Head of caudate nucleus (tissue), 42 donors: ENCODE results near the gene COL4A2.

Experiments
- DNase-seq, 42 donors: peaks; one replicate each; pipeline versions ENCODE4 v3.0.0 to v3.0.0-alpha.2; 2020 to 2021; ENCODE audit warnings: mixed read lengths in 7 of 42
- intact Hi-C: fragments of 100-400 bp; cut with DNase I; formaldehyde crosslinking; loops from one replicate; pipeline ENCODE4 v1.15.0; 2022

Gene COL4A2

GRCh38 chr13:110402299-110403069, 95.4 kb downstream of the COL4A2 start:
- intact Hi-C loops = no loop called here
- peak in 1 of 42 donors; percentile 31 for DNase-seq

DNA sequence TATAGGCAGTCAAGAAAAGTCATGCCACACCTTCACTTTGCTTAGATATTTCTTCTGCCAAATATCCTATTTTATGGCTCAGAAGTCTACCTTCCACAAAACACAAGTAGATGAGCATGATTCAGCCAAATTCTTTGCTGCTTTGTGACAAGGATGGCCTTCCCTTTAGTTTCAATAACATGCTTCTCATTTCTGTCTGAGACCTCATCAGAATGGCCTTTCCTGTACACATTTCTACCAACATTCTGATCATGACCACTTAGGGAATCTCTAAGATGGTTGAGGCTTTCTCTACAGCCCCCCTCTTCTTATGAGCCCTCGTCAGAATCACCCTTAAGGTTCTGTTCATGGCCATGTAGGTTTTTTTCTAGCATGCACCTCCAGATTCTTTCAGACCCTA, 96.2 kb downstream of the COL4A2 start:
- intact Hi-C loops = no loop called here
- no peak for DNase-seq

DNA sequence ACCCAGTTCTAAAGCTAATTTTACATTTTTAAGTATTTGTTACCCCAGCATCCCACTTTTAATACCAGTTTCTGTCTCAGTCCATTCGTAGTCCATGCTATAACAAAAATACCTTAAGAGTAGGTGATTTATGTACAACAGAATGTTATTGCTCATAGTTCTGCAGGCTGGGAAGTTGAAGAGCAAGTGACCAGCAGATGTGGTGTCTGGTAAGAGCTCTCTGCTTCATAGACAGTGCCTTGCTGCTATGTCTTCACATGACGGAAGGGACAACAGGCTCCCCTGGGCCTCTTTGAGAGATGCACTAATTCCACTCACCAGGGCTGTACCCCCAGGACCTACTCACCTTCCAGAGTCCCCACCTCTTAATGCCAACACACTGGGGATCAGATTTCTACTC, 96.6 kb downstream of the COL4A2 start:
- peak in 1 of 42 donors; percentile 35 for DNase-seq
- intact Hi-C loops = no loop called here

GRCh38 chr13:110404321-110404720, 97.2 kb downstream of the COL4A2 start:
- DNase-seq = no peak
- intact Hi-C loops = no loop called here

- intact Hi-C loops = no loop called here
- peak in 1 of 42 donors; percentile 37 for DNase-seq
Measured at GRCh38 chr13:110405597-110406450, 98.7 kb downstream of the COL4A2 start.

DNA sequence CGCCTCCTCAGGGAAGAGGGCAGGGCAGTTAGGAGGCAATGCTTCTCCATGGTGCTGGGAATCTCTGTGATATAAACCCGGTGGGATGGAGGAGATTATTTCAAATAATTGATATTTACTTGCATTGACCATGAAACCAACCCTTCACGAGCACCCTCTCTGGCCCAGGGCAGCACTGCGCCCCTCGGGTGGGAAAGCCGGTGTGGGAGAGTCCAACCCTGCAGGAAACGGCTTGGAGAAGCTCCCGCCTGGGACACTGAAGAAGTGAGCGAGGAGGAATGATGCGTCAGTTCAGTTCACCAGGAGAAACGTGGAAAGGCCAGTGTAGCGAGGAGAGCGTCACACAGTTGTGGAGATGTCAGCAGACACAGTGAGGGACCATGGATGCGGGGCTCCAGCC, 99.9 kb downstream of the COL4A2 start:
- DNase-seq = no peak
- intact Hi-C loops = no loop called here

GRCh38 chr13:110407531-110407930, 100.4 kb downstream of the COL4A2 start:
- intact Hi-C loops = no loop called here
- DNase-seq = no peak

GRCh38 chr13:110408286-110408685, 101.2 kb downstream of the COL4A2 start:
- peak in 1 of 42 donors; percentile 24 for DNase-seq
- intact Hi-C loops = no loop called here

- intact Hi-C loops = no loop called here
- no peak for DNase-seq
Measured at GRCh38 chr13:110409581-110409992, 102.5 kb downstream of the COL4A2 start.

- intact Hi-C loops = loop anchor here (5.0 kb wide), 2 partner anchors 43 to 188 kb away; no protein-coding TSS in a partner anchor
- DNase-seq = no peak
Measured at GRCh38 chr13:110410000-110410399, 102.9 kb downstream of the COL4A2 start.

DNA sequence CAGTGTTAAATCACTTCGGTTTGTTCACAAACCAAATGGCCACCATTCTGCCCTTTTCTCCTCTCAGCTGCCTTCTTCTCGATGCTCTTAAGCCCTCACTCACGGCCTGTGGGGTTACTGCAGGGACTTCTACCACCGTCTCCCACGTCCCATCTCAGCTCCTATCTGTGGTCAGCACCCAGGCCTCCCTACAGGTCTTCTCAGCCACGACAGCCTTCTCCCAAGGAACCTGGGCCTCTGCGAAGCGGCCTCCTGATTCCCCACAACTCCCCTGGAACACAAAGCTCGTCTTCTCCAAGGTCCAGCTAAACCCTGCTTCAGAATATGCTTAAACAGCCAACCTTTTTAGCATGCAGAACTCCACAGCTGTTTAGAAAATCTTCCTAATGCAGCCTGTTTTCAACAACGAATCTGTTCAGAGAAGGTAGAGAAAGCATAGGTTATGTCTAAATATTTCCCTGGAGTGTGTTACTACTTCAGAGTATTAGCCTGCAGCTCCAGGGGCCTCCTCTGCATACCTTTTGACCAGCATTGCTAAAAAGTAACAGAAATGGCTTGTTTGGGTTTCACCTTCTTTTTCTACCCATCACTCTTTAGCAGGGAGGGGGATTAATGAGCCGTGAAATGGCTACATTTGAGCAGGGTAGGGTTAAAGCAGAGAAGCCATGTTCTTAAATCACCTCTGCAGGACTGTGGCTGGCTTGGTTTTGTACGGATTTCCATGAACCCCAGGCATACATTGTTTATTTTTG, 104.0 kb downstream of the COL4A2 start:
- intact Hi-C loops = loop anchor here (5.0 kb wide), 2 partner anchors 44 to 189 kb away; no protein-coding TSS in a partner anchor

GRCh38 chr13:110411688-110412059, 104.6 kb downstream of the COL4A2 start:
- intact Hi-C loops = loop anchor here (5.0 kb wide), 2 partner anchors 44 to 189 kb away; no protein-coding TSS in a partner anchor

More for the DNA sequence above, 104.0 kb downstream of the COL4A2 start:
- DNase-seq = no peak

GRCh38 chr13:110412132-110412914, 105.2 kb downstream of the COL4A2 start:
- intact Hi-C loops = loop anchor here (5.0 kb wide), 2 partner anchors 45 to 190 kb away; no protein-coding TSS in a partner anchor
- DNase-seq = peak; percentile 66 to 95 (median 85)

More at GRCh38 chr13:110411688-110412059, 104.6 kb downstream of the COL4A2 start:
- no peak for DNase-seq

DNA sequence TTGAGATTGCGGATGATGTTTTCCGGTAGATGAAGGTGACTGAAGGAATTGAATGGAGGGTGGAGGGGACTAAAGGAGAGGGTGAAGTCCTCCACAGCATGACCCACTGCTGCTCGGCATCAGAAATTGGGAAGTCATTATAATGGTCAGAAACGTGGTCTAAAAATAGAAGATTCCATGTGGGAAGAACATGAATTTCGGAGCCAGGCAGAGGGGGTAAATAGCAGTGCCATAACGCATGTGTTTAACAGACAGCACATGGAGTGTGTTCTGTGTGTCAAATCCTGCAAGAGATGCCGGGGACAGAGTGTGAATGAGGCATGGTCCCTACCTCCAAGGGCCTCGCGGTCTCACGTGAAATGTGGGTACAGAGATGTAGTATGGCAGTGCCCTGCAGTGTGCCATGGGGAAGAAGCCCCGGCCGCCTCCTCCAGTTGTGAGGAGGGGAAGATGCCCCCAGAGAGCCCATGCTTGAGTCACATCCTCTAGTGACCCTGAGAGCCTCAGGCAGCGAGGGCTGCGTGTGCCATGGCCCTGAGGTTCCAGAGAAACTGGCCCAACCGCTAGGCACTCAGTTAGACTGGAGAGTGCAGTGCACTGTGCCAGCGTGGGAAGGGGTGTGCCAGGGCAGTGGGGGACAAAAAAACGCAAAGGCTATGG, 106.1 kb downstream of the COL4A2 start:
- no peak for DNase-seq
- intact Hi-C loops = loop anchor here (5.0 kb wide), 2 partner anchors 46 to 191 kb away; no protein-coding TSS in a partner anchor

- intact Hi-C loops = loop anchor here (5.0 kb wide), 2 partner anchors 46 to 191 kb away; no protein-coding TSS in a partner anchor
Measured at GRCh38 chr13:110413676-110414040, 106.6 kb downstream of the COL4A2 start.

GRCh38 chr13:110414283-110414682, 107.2 kb downstream of the COL4A2 start:
- no peak for DNase-seq
- intact Hi-C loops = loop anchor here (5.0 kb wide), 2 partner anchors 47 to 192 kb away; no protein-coding TSS in a partner anchor

More at GRCh38 chr13:110413676-110414040, 106.6 kb downstream of the COL4A2 start:
- DNase-seq = no peak

- intact Hi-C loops = loop anchor here (5.0 kb wide), 2 partner anchors 48 to 193 kb away; no protein-coding TSS in a partner anchor
- DNase-seq = no peak
Measured at GRCh38 chr13:110414931-110415330, 107.8 kb downstream of the COL4A2 start.
